ENCODE data around the gene TET3. TPM values are rescaled to one million over a fixed set of nuclear protein-coding genes. Genes with fewer than 3 reads are reported as not detected.

TET3 gene
- polyA plus RNA-seq, 2 of the 4 experiments (the other 2 are of a cell fraction) = 4.6 to 6.1 TPM

GRCh38 chr2:74027496-74027895, 42.8 kb downstream of the TET3 start:
- Histone ChIP-seq H3K9me3 (no peaks in the 10 kb centered on the region), H3K4me2 (no peak overlapping the region), H3K4me3 (no peak overlapping the region), H3K27ac (no peak overlapping the region), H3K4me1 (no peaks in the 10 kb centered on the region)
- ATAC-seq (no peak), FAIRE-seq (no peak), DNase-seq (ENCODE audit: low read depth in 1 of 2, low spot score in 1 of 2) (no peak)
- ChIA-PET POLR2A (no interaction called here), CTCF (interaction anchor here (1.2 kb wide), 1 partner anchor 41 kb away, joined by 3 read pairs; no protein-coding TSS in a partner anchor)
- 0 out of 5 replicates have a peak, but pooled peaks of 1 of the 2 experiments have one; percentile 2 for TF ChIP-seq EP300 (IDR thresholded peaks at IDR 0.05)
- no peak for TF ChIP-seq FOSL2 (IDR thresholded peaks at IDR 0.05)
- TF ChIP-seq FOSL2 (CRISPR knock-in tag; IDR thresholded peaks at IDR 0.05) = no peak
- TF ChIP-seq CBX2 (IDR thresholded peaks at IDR 0.05; ENCODE audit: borderline replicate concordance, low read depth) = no peak
- no peak for TF ChIP-seq ZFP36 (IDR thresholded peaks at IDR 0.05; ENCODE audit: borderline replicate concordance, partially characterized antibody)
- no peak for TF ChIP-seq FOXS1 (CRISPR knock-in tag; IDR thresholded peaks at IDR 0.05)
- WGBS (ENCODE audit: missing lambda C conversion rate) = 71% methylated on average over 1 of the region's 1 CpG

- DNase-seq (ENCODE audit: low read depth in 1 of 2, low spot score in 1 of 2) (no peak), ATAC-seq (no peak), FAIRE-seq (no peak)
- ChIA-PET POLR2A (no interaction called here), CTCF (interaction anchor here (0.6 kb wide), 1 partner anchor 21 kb away, joined by 3 read pairs; no protein-coding TSS in a partner anchor)
- Histone ChIP-seq H3K4me1 (no peaks in the 10 kb centered on the region), H3K4me3 (no peak overlapping the region), H3K27ac (no peak overlapping the region), H3K9me3 (no peaks in the 10 kb centered on the region), H3K4me2 (no peak overlapping the region)
- no peak for TF ChIP-seq HOXB5 (CRISPR knock-in tag; IDR thresholded peaks at IDR 0.05)
- TF ChIP-seq RARB (CRISPR knock-in tag; IDR thresholded peaks at IDR 0.05) = no peak
- TF ChIP-seq RFX5 (IDR thresholded peaks at IDR 0.05) = no peak
- no peak for TF ChIP-seq MAFK (IDR thresholded peaks at IDR 0.05; ENCODE audit: partially characterized antibody)
- no peak for TF ChIP-seq EHF (CRISPR knock-in tag; IDR thresholded peaks at IDR 0.05)
- TF ChIP-seq HES2 (IDR thresholded peaks at IDR 0.05) = no peak
- TF ChIP-seq JUN (IDR thresholded peaks at IDR 0.05) = no peak
- no peak for TF ChIP-seq FOXS1 (CRISPR knock-in tag; IDR thresholded peaks at IDR 0.05)
- TF ChIP-seq BHLHE40 (IDR thresholded peaks at IDR 0.05; ENCODE audit: low read depth, low read length) = no peak
- no peak for TF ChIP-seq CHD2 (IDR thresholded peaks at IDR 0.05; ENCODE audit: low read length, partially characterized antibody)
- no peak for TF ChIP-seq HOXB13 (CRISPR knock-in tag; IDR thresholded peaks at IDR 0.05; ENCODE audit: low read depth)
- no peak for TF ChIP-seq EP300 (IDR thresholded peaks at IDR 0.05)
- TF ChIP-seq POLR2A (IDR thresholded peaks at IDR 0.05; ENCODE audit: low read length) = no peak
- TF ChIP-seq SREBF2 (IDR thresholded peaks at IDR 0.05) = no peak
Measured at GRCh38 chr2:74028290-74028689, 43.6 kb downstream of the TET3 start.

GRCh38 chr2:74028741-74029140, 44.0 kb downstream of the TET3 start:
- ATAC-seq (no peak), DNase-seq (ENCODE audit: low read depth in 1 of 2, low spot score in 1 of 2) (no peak), FAIRE-seq (peak; percentile 61)
- H3K4me1 ChIP-seq = no peaks in the 10 kb centered on the region
- ChIA-PET CTCF (interaction anchor here (0.6 kb wide), 1 partner anchor 21 kb away, joined by 3 read pairs; no protein-coding TSS in a partner anchor), POLR2A (no interaction called here)
- H3K9me3 ChIP-seq = no peaks in the 10 kb centered on the region
- no peak overlapping the region for H3K4me3 ChIP-seq
- no peak overlapping the region for H3K4me2 ChIP-seq
- no peak for TF ChIP-seq RFX5 (IDR thresholded peaks at IDR 0.05)
- TF ChIP-seq ZSCAN20 (CRISPR knock-in tag; IDR thresholded peaks at IDR 0.05) = no peak
- no peak for TF ChIP-seq FOXS1 (CRISPR knock-in tag; IDR thresholded peaks at IDR 0.05)
- TF ChIP-seq ZC3H11A (IDR thresholded peaks at IDR 0.05) = no peak
- no peak for TF ChIP-seq CBX2 (IDR thresholded peaks at IDR 0.05; ENCODE audit: borderline replicate concordance, low read depth)
- TF ChIP-seq NR3C1 (IDR thresholded peaks at IDR 0.05) = no peak
- no peak for TF ChIP-seq HOXB13 (CRISPR knock-in tag; IDR thresholded peaks at IDR 0.05; ENCODE audit: low read depth)
- TF ChIP-seq JUN (IDR thresholded peaks at IDR 0.05) = no peak
- no peak overlapping the region for H3K27ac ChIP-seq

- TF ChIP-seq JUN (IDR thresholded peaks at IDR 0.05) (no peak), ATOH8 (CRISPR knock-in tag; IDR thresholded peaks at IDR 0.05; ENCODE audit: low read depth) (no peak), SREBF2 (IDR thresholded peaks at IDR 0.05) (no peak), NR3C1 (IDR thresholded peaks at IDR 0.05) (no peak), MYC (IDR thresholded peaks at IDR 0.05; ENCODE audit: borderline replicate concordance, low read length) (no peak), CHD2 (IDR thresholded peaks at IDR 0.05; ENCODE audit: low read length, partially characterized antibody) (no peak)
- 69% methylated on average over 2 of the region's 2 CpGs for WGBS (ENCODE audit: missing lambda C conversion rate)
- Histone ChIP-seq H3K27ac (no peak overlapping the region), H3K4me2 (no peak overlapping the region), H3K9me3 (no peaks in the 10 kb centered on the region), H3K4me3 (no peak overlapping the region), H3K4me1 (no peaks in the 10 kb centered on the region)
- ChIA-PET POLR2A (no interaction called here), CTCF (interaction anchor here (0.7 to 1.4 kb wide), 2 partner anchors 21 to 206 kb away, joined by 3 read pairs; no protein-coding TSS in a partner anchor)
- ATAC-seq (no peak), FAIRE-seq (no peak), DNase-seq (ENCODE audit: low read depth in 1 of 2, low spot score in 1 of 2) (no peak)
Measured at GRCh38 chr2:74029714-74030397, 45.1 kb downstream of the TET3 start.
